GM19372 (cell line): ENCODE measurements around the gene SSBP3.
A peak's percentile ranks its signal among the peaks of the same experiment; 100 is the strongest.

Experiments used
- ATAC-seq: cut with Tn5 transposase; IDR thresholded peaks from one replicate; pipeline ENCODE4 v1.9.1; 2021; ENCODE audit warnings: mild to moderate bottlenecking, low read depth, moderate library complexity; ENCODE audit not compliant: unreplicated experiment

SSBP3 gene

DNA sequence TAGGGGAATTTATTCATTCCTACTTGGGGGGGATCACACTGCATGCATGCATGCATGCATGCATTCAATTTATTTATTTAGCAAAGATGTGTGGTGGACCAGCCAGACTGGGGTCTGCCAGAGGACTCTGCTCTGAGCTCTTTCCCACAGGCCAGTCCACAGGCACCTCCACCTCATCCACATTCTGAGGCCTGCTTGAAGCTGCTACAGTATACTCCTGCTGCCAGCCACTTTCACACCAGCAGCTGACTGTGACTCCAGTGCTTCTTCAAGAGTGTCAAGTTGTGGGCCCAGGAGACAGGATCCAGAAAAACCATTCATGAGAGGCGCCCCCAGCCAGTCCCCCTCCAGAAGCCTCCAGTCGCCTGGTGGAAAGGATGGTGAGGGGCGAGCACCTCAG lies 30.9 kb downstream of the SSBP3 start:
- no peak for ATAC-seq

DNA sequence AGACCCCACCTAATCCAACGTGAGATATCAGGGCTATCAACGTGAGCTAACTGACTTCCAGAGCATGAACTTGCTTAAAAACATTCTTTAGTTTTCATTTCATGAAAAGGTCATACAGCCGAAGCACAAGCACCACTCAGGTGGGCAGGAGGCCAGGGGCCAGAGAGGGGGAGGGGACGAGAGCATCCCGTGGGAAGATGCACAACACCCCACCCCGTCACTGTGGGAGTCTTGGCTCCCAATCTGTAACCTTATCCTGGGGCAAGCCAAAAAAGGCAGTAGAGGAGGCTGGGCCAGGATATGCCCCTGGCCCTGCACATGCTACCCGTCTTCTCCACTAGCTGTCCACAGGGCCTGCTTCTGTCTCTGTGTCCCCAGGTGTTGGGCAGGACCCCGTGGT lies 31.4 kb downstream of the SSBP3 start:
- no peak for ATAC-seq

GRCh38 chr1:54372978-54373377 lies 33.2 kb downstream of the SSBP3 start:
- ATAC-seq, result no peak

DNA sequence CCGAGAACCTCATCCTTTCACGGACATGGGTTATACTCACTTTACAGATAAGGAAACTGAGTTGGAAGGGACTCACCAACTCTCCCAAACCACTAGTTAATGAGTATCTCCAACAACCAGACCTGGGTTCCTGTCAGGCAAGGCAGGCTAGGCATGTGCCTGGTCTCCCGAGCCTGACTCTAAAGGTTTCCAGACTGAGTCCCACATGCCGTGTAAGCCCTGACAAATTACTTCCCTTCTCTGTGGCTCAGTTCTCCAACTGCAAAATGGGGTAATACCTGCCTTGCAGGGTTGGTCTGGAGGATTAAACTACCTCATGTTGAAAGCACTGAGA lies 34.3 kb downstream of the SSBP3 start:
- ATAC-seq, result peak; percentile 50

DNA sequence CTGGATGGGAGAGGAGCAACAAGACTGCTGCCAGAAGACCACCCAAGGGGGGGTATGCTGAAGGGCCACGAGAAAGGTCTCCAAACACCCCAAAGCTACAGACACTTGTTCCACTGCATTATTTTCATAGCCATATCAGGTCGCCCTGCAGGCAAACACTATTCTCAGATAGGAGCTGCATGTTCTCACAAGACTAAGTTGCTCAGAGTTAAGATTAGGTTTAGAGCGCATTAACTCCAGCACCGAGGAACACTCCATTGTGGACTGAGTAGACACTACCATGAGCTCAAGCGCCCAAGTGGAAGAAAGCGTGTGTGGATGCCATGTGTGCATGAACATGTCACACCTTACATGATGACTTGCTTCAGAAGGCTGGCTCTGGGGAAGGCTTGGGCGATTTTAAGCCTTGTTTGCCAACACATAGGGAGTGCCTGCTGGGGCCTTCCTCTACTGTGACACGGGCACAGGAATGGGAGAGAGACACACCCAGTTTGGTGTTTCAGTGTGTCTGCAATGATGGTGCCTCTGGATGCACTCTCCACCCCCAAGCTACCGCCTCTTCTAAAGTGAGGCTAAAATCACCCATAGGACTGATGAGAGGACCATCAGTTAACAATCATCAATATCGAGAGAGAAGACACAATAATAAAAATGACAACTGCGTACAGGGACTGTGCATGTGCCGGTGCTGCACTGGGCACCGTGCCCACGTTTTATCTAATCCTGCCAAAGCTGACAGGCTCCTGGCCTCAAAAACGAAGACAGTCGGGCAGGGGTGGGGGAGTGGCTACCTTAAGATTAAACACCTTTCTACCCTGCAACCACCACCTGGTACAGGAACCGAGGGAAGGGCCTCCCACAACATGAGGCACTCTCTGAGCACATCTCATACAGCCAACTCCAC lies 34.9 kb downstream of the SSBP3 start:
- no peak for ATAC-seq

DNA sequence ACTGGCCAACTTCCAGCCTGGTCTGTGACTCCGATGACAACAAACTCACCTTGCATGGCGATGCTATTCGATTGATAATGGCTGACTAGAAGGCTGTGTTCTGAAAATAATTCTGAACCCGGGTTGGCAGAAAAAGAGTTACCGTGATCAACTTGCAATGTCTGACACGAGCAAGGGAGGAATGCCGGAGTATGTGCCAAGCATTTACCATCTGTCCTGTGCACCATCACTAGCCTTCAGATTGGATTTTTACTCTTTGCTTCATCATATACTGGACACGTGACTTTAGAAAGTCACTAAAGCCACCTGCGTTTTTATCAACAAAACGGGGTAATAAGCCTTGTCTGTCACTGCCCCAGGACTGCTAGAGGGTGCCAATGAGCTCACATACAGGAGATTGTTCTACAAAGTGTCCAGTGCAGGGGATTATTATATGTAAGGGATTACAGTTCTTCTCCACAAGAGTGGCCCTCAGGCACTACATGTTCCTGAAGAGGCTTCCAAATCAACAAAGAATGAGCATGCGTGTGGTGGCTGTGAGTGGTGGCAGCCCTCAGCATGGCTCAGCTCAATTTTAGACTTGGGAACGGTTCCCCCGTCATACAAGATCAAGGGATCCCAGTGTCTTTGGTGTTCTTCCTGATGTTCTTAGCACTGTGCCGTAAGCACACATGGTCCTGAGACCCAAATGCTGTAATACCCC lies 35.8 kb downstream of the SSBP3 start:
- ATAC-seq, result no peak

- no peak for ATAC-seq
Observed at GRCh38 chr1:54367613-54368012, 38.6 kb downstream of the SSBP3 start.

DNA sequence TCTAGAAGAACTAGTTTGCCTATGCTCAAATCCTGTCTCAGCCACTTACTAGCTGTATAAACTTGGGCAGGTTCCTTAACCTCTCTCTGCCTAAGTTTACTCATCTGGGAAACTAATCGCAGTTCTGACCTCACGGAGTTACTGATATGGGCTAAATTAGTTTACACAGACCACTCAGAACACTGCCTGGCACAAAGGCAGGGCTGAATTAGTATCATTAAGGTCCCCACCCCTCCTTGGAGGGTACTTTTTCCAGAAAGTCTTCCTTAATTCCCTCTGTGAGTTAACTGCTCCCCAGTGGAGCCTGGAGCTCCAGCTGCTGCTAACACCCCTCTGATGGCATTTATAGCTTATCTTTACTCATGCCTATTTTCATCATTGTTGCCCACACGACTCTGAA lies 40.3 kb downstream of the SSBP3 start:
- no peak for ATAC-seq

GRCh38 chr1:54365398-54365797 lies 40.8 kb downstream of the SSBP3 start:
- ATAC-seq, result no peak

- ATAC-seq, result no peak
Observed at GRCh38 chr1:54364995-54365394, 41.2 kb downstream of the SSBP3 start.

- ATAC-seq, result no peak
Observed at GRCh38 chr1:54364582-54364981, 41.6 kb downstream of the SSBP3 start.

DNA sequence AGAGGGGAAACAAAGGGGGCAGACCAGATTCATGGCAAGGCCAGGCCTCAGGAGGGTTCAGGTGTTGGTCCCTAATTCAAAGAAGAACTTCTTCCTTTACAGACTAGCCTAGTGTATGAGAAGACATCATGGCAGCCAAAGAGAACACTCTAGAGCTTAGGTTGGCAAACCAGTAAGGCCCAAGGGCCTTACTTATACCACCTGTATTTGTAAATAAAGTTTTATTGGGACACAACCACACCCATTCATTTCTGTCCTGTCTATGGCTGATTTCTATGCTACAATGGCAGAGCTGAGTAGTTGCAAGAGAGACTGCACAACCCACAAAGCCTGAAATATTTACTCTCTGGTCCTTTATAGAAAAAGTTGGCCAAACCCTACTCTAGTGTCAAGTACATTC lies 42.3 kb downstream of the SSBP3 start:
- no peak for ATAC-seq

DNA sequence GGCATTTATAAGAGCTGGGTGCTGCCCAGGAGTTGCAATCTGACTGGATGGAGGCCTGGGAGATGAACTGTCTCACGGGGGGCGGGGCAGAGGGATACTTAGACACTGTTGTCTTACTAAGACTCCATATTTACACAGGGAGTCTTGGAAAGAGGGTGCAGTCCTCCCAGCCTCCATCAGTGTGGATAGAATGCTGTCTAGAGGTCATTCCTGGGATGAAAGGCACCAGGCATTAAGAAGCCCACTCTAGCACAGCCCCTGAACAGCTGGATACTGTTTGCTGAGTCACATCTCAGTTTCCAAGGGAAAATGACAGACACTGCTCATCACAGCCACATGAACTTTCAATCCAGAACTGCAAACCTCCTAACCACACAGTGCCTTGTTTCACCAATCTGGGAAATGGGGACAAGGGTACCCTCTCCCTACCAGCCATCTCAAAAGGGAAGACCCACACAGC lies 43.3 kb downstream of the SSBP3 start:
- no peak for ATAC-seq

DNA sequence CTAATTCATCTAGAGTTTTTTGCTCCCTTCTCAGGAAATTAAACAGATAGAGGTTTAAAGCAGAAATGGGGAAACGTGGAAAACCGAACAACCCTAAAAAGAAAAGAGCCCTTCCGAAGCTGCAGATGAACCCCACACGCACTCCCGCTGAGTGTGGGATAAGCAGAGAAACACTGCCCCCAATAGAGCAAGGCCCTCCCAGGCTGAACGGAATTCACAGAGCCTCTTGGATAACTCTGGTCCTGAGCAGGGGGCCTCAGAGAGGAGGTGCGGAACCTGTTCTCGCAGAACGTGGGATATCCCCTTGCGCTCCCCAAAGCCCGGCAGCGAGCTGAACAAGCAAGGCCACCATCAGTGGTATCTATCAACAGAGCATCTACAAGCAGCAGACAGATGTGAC lies 44.9 kb downstream of the SSBP3 start:
- no peak for ATAC-seq

- no peak for ATAC-seq
Observed at GRCh38 chr1:54360165-54361005, 45.8 kb downstream of the SSBP3 start.

- ATAC-seq, result no peak
Observed at GRCh38 chr1:54359393-54360162, 46.6 kb downstream of the SSBP3 start.

DNA sequence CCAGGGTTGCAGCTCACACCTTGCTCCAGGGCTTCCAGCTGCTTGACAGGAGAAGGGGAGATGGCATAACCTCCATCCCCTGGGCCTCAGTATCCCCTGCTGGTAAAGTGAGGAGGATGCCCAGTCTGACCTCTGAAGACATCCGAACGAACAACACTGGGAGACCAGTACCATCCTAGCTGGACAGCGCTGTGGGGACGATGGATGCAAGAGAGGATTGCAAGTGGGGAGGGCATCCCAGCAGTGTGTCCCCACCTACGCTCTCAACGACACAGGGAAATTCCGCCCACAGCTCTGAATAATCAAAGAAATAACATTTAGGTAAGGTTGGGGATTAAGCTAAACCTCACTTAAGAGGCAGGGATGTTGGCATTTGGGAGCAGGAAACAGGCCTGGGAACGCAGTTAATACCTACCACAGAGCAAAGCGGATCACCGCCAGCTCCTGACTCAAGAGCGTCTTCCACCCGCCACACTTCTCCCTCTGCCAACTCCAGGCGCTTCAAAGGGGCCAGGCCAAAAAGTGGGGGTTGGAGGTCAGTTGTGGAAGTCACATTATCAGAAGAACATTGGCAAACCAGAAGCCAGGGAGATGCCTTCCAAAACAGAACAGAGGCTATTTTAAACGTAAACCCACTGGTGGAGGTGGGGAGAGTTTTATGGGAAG lies 47.6 kb downstream of the SSBP3 start:
- no peak for ATAC-seq

GRCh38 chr1:54357967-54358366 lies 48.2 kb downstream of the SSBP3 start:
- ATAC-seq, result no peak

- no peak for ATAC-seq
Observed at GRCh38 chr1:54356680-54357147, 49.5 kb downstream of the SSBP3 start.
